Thyroid gland (tissue), 4 donors: ENCODE measurements around the gene LIMS1. TPM values are rescaled to one million over a fixed set of nuclear protein-coding genes. Genes with fewer than 3 reads are reported as not detected.
"Not testable (repeated sequence)": the region's sequence is repeated elsewhere in the genome, so short reads cannot be mapped to it uniquely, and the experiment has no call there.

Source experiments
- DNase-seq, 2 donors: peaks; one replicate each; pipeline ENCODE4 v3.0.0-alpha.2; 2019
- H3K27ac ChIP-seq, 3 donors: fragments of 200-600 bp; sonication (generic); 1 replicate in 2 of 3; 2 replicates in 1 of 3; pipeline ENCODE4 v1.5.1; 2016 to 2019; ENCODE audit warnings: mild to moderate bottlenecking in 1 of 3, moderate library complexity in 1 of 3
- H3K27me3 ChIP-seq: fragments of 200-600 bp; sonication (generic); one replicate; pipeline ENCODE4 v1.5.1; 2019
- H3K36me3 ChIP-seq, 2 donors: fragments of 200-600 bp; sonication (generic); one replicate each; pipeline ENCODE4 v1.5.1; 2016 to 2019
- H3K4me1 ChIP-seq, 2 donors: fragments of 200-600 bp; sonication (generic); one replicate each; pipeline ENCODE4 v1.5.1; 2017 to 2019
- H3K4me3 ChIP-seq, 3 donors: fragments of 200-600 bp; sonication (generic); replicated peaks in 1 of 3; 1 replicate in 2 of 3; 2 replicates in 1 of 3; pipeline ENCODE4 v1.5.1; 2016; ENCODE audit warnings: mild to moderate bottlenecking in 1 of 3
- H3K9me3 ChIP-seq: fragments of 200-600 bp; sonication (generic); one replicate; pipeline ENCODE4 v1.5.1; 2017
- CTCF ChIP-seq, 6 experiments: fragments of 200-600 bp in 3 of 6; fragments of 450-650 bp in 3 of 6; sonication (generic) in 3 of 6; IDR thresholded peaks; one replicate each; pipeline ENCODE4 v1.5.1; 2016 to 2019; ENCODE audit warnings: antibody characterized with exemption in 6 of 6, mild to moderate bottlenecking in 2 of 6, inconsistent platforms in 1 of 6, moderate library complexity in 1 of 6
- POLR2A ChIP-seq, 2 donors: fragments of 450-650 bp; IDR thresholded peaks; one replicate each; pipeline ENCODE4 v1.6.1; 2017; ENCODE audit warnings: antibody characterized with exemption in 2 of 2, mild to moderate bottlenecking in 2 of 2, moderate library complexity in 1 of 2
- WGBS, 2 donors: methylation state at CpG; one replicate each; pipeline ENCODE4 v1.1.5; 2017; 5-methylcytosine and 5-hydroxymethylcytosine counted together
- intact Hi-C: fragments of 100-400 bp; cut with DNase I; formaldehyde crosslinking; loops from one replicate; pipeline ENCODE4 v1.15.1; 2023
- total RNA-seq, 4 donors: library from RNA; depleted of rRNA; stranded (reverse); fragments of >200 nt; gene quantifications; one replicate each; pipeline ENCODE4 v1.2.3, GENCODE V29; 2016

Gene LIMS1
- total RNA-seq, 4 donors from 2014 or later = 73.1 to 117 (median 92.5) TPM

DNA sequence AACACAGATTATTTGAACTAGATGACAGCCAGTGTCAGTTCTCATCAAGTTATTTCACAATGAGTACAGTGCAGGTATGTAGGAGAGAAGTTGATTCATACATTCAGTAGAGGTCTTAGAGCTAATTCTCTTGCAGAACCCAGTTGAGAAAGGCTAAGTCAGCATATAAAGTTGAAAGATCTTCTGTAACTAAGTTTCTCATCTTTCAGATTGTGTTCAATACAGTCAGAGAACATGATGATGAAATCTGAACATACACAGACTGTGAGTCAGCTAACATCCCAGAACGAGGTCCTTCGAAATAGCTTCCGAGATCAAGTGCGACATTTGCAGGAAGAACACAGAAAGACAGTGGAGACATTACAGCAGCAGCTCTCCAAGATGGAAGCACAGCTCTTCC, 41.9 kb upstream of the LIMS1 start:
- H3K9me3 ChIP-seq = no peaks in the 10 kb centered on the region
- intact Hi-C loops = no loop called here
- no peaks in the 10 kb centered on the region for H3K4me1 ChIP-seq

DNA sequence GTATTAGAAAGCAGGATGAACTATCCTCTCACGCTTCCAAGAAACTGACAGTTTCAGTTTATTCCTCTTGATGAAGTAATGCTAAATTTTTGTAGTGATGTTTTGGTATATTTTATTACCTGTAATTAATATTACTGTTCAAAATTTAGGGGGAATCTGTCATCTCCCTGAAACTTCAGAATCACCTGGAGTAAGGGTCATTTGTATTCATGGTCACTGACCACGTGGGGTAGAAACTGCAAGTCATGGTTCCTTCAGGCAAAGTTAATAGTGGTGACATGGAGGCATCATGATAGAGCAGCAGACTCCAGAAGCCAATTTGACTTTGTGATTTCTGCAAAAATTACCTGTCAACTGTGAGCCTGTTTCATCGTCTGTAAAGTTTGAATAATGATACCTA, 38.1 kb upstream of the LIMS1 start:
- H3K9me3 ChIP-seq, intact Hi-C loops, H3K27ac ChIP-seq, H3K4me3 ChIP-seq, H3K4me1 ChIP-seq, DNase-seq, H3K27me3 ChIP-seq: not testable (repeated sequence)
- peaks cover 13 to 18% of the 10 kb centered on the region in 2 donors for H3K36me3 ChIP-seq
- WGBS, 2 donors = 100% methylated on average over 2 of the region's 3 CpGs; no CpG with 5 or more reads in 1 of the 2 donors

More for the DNA sequence above, 41.9 kb upstream of the LIMS1 start:
- WGBS, 2 donors = 91 to 95% methylated on average over 4 of the region's 4 CpGs
- Histone ChIP-seq H3K36me3 (peaks cover 15 to 29% of the 10 kb centered on the region in 2 donors), H3K27ac (no peak overlapping the region), H3K27me3 (no peaks in the 10 kb centered on the region), H3K4me3 (no peak overlapping the region)
- no peak for DNase-seq
- TF ChIP-seq POLR2A (IDR thresholded peaks at IDR 0.05) (no peak), CTCF (IDR thresholded peaks at IDR 0.05) (no peak)

DNA sequence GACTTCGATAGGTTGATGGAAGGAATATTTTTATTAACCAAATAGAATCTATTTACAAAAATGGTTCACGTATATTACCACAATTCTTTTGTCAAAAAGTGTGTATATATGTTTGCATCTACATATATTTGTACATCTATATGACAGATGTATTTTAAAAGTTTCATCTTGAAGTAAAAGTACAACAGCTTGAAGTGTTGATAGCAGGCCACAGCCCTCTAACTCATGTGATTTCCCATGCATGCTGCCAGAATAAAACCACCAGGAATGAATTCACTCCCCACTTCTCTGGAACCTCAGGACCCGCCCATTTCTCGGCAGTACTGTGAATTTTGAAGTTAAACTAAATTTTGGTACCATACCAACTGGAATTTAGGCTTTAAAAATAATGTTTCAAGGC, 26.6 kb upstream of the LIMS1 start:
- H3K9me3 ChIP-seq, H3K27me3 ChIP-seq, H3K4me1 ChIP-seq, H3K36me3 ChIP-seq, intact Hi-C loops, H3K4me3 ChIP-seq, DNase-seq: not testable (repeated sequence)
- WGBS, 2 donors = 90% methylated on average over 4 of the region's 4 CpGs
- peak overlapping the region in 1 of 3 donors; percentile 24 for H3K27ac ChIP-seq

- H3K4me1 ChIP-seq, DNase-seq, H3K27ac ChIP-seq, H3K4me3 ChIP-seq, intact Hi-C loops, H3K27me3 ChIP-seq, H3K9me3 ChIP-seq, H3K36me3 ChIP-seq: not testable (repeated sequence)
- 74 to 86% methylated on average over 3 of the region's 3 CpGs for WGBS, 2 donors
Measured at GRCh38 chr2:108512431-108512830, 21.8 kb upstream of the LIMS1 start.

- H3K27me3 ChIP-seq, intact Hi-C loops, H3K4me1 ChIP-seq, H3K4me3 ChIP-seq, DNase-seq, H3K27ac ChIP-seq, H3K9me3 ChIP-seq, H3K36me3 ChIP-seq: not testable (repeated sequence)
- WGBS, 2 donors = 44 to 68% methylated on average over 2 of the region's 2 CpGs
Measured at GRCh38 chr2:108514478-108514877, 19.8 kb upstream of the LIMS1 start.

GRCh38 chr2:108524688-108525087, 9.6 kb upstream of the LIMS1 start:
- intact Hi-C loops, H3K4me3 ChIP-seq, DNase-seq, H3K27me3 ChIP-seq, H3K27ac ChIP-seq, H3K9me3 ChIP-seq, H3K4me1 ChIP-seq, H3K36me3 ChIP-seq: not testable (repeated sequence)
- WGBS, 2 donors = 100% methylated on average over 5 of the region's 6 CpGs; no CpG with 5 or more reads in 1 of the 2 donors

DNA sequence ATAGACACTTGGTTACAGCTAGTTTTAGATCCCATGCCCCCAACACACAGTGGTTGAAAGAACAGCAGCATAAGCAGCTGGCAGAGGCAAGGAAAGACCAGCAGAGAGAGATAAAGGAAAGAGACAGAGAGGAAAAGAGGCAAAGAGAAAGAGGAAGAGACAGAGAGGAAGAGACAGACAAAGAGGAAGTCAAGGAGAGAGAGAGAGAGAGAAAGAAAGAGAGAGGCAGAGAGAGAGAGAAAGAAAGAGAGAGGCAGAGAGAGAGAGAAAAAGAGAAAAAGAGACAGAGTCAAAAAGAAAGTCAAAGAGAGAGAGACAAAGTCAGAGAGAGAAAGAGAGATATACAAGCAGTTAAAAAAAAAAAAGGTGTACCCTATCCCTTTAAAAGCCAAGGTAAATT, 9.0 kb upstream of the LIMS1 start:
- H3K27me3 ChIP-seq, H3K9me3 ChIP-seq, H3K27ac ChIP-seq, DNase-seq, intact Hi-C loops, H3K36me3 ChIP-seq, H3K4me1 ChIP-seq, H3K4me3 ChIP-seq: not testable (repeated sequence)

DNA sequence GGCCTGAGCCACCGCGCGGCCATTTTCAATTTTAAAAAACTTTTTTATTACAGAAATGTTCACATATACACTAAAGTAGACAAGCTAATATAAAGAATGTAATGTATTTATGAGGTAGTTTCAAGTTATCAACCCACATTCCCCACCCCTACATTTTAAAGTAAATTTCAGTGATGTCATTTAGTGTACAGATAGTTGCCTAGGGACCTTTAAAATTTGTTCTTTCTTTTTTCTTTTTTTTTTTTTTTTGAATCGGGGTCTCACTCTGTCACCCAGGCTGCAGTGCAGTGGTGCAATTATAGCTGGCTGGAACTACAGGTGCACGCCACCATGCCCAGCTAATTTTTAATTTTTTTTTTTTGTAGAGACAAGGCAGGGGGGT, 2.6 kb upstream of the LIMS1 start:
- intact Hi-C loops = no loop called here
- DNase-seq = no peak

More for the DNA sequence above, 2.6 kb upstream of the LIMS1 start:
- TF ChIP-seq CTCF (IDR thresholded peaks at IDR 0.05) (no peak), POLR2A (IDR thresholded peaks at IDR 0.05) (no peak)
- Histone ChIP-seq H3K4me1 (peaks cover 0 to 13% of the 10 kb centered on the region in 2 donors), H3K36me3 (no peaks in the 10 kb centered on the region), H3K27ac (no peak overlapping the region), H3K27me3 (no peaks in the 10 kb centered on the region), H3K9me3 (no peaks in the 10 kb centered on the region), H3K4me3 (no peak overlapping the region)
- 90 to 97% methylated on average over 5 of the region's 5 CpGs for WGBS, 2 donors
